Chondrocyte (in vitro differentiated cells): ENCODE data around the gene SF3A2. TPM values are rescaled to one million over a fixed set of nuclear protein-coding genes. Genes with fewer than 3 reads are reported as not detected.

ENCODE experiments used
- DNase-seq: peaks from one replicate; pipeline ENCODE4 v3.0.0; 2021; ENCODE audit warnings: mixed read lengths, low spot score
- H3K27ac Mint-ChIP-seq: one replicate; pipeline ENCODE4 v1.8.0; 2021; ENCODE audit warnings: mild to moderate bottlenecking, moderate library complexity, mixed read lengths; ENCODE audit not compliant: unreplicated experiment
- H3K27me3 Mint-ChIP-seq: 2 replicates; pipeline ENCODE4 v1.8.0; 2021; ENCODE audit warnings: low read depth, mixed read lengths
- H3K36me3 Mint-ChIP-seq: 2 replicates; pipeline ENCODE4 v1.8.0; 2021; ENCODE audit warnings: low read depth, mixed read lengths
- H3K4me1 Mint-ChIP-seq: 2 replicates; pipeline ENCODE4 v1.8.0; 2021; ENCODE audit warnings: low read depth, mild to moderate bottlenecking, mixed read lengths
- H3K4me3 Mint-ChIP-seq: one replicate; pipeline ENCODE4 v1.8.0; 2021; ENCODE audit warnings: mild to moderate bottlenecking, moderate library complexity, mixed read lengths; ENCODE audit not compliant: unreplicated experiment
- H3K9me3 Mint-ChIP-seq: 2 replicates; pipeline ENCODE4 v1.8.0; 2021; ENCODE audit warnings: low read depth, mixed read lengths
- total RNA-seq: library from RNA; stranded (reverse); gene quantifications from 3 replicates; pipeline ENCODE4 v1.2.1, GENCODE V29; 2021
- TF ChIP-seq, protein P1 (sequence below): fragments of 200-600 bp; sonication (generic); IDR thresholded peaks from 2 replicates; pipeline ENCODE4 v1.5.0; 2021; ENCODE audit warnings: antibody characterized with exemption, mild to moderate bottlenecking, moderate library complexity

SF3A2 gene
- total RNA-seq, 1 donor from 2014 or later, result 71.2 TPM

DNA sequence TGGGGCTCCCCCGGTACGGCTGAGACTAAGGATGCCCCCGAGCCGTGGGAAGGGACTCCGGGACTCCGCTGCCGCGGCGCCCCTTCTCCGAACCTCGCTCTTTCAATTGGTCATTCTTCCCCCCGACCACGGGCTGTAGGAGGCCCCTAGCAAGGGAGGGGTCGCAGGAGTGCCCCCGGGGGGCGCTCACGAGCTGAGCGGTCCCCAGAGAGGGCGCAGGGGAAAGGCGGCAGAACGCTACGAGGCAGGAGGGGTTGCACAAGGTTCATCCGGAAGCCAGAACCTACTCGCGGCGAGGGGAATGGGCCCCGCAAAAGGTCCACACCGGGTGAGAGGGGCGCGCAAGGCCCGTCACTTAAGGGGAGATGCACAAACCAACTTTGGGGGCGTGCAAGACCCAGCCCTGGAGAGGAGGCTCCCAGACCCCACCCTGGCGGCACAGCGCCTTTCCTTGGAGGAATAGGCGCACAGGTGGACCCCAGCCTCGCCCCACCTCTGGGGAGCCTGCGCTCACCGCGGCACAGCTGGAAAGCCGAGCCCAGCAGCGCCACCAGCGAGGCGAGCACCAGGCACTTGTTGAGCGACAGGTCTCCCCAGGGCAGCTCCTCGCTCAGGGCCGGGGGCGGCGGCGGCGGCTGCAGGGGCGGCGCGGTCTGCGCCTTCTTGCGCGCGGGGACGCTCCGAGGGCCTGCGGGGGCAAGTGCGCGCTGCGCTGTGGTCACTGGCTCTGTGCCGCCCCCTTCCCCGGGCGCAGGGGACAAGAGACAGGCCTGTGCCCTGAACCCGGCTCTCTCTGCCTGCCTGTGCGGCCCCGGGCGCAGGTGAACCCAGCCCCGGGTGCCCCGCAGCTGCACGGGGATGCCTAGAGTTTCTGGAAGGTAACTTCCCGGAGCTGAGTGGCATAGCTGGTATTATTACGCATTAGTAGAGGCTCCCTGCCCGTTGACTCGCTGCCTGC, 16.8 kb downstream of the SF3A2 start:
- H3K4me1 Mint-ChIP-seq, result peaks cover 3% of the 10 kb centered on the region
- TF ChIP-seq, protein P1, sequence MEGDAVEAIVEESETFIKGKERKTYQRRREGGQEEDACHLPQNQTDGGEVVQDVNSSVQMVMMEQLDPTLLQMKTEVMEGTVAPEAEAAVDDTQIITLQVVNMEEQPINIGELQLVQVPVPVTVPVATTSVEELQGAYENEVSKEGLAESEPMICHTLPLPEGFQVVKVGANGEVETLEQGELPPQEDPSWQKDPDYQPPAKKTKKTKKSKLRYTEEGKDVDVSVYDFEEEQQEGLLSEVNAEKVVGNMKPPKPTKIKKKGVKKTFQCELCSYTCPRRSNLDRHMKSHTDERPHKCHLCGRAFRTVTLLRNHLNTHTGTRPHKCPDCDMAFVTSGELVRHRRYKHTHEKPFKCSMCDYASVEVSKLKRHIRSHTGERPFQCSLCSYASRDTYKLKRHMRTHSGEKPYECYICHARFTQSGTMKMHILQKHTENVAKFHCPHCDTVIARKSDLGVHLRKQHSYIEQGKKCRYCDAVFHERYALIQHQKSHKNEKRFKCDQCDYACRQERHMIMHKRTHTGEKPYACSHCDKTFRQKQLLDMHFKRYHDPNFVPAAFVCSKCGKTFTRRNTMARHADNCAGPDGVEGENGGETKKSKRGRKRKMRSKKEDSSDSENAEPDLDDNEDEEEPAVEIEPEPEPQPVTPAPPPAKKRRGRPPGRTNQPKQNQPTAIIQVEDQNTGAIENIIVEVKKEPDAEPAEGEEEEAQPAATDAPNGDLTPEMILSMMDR, result peak; percentile 39
- H3K36me3 Mint-ChIP-seq, result no peaks in the 10 kb centered on the region
- no peaks in the 10 kb centered on the region for H3K9me3 Mint-ChIP-seq
- H3K27me3 Mint-ChIP-seq, result no peaks in the 10 kb centered on the region
- H3K4me3 Mint-ChIP-seq, result no peak overlapping the region
- DNase-seq, result no peak
- no peak overlapping the region for H3K27ac Mint-ChIP-seq

DNA sequence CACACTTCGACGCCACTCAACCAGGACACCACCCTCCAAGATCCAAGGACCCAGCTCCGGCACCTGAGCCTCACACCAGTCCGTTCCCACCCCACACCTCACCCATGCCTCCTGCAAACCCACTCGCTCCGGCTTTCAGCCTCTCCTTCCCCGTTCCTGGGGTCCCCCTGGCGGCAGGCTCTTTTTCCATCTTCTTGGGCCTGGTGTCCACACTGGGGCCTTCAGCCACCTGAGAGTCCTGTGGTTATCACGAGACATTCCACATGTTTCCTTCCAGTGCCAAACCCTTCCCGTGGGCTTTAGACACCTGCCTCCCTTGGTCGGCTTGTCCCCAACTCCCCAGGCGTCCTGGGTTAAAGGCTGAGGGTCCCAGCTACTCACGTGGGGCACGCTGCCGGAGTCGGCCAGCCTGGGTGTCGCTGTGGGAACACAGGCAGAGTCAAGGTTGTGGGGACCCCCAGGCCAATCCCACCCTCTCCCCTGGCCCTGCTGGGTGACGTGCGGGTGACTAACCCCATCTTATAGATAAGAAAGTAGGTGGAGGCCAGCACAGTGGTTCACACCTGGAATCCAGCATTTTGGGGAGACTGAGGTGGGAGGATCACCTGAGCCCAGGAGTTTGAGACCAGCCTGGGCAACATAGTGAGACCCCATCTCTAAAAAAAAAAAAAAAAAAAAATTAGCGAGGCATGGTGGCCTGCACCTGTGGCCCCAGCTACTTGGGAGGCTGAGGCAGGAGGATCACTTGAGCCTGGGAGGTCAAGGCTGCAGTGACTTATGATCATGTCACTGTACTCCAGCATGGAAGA, 17.6 kb downstream of the SF3A2 start:
- no peak overlapping the region for H3K4me3 Mint-ChIP-seq
- H3K9me3 Mint-ChIP-seq, result no peaks in the 10 kb centered on the region
- H3K4me1 Mint-ChIP-seq, result peaks cover 3% of the 10 kb centered on the region
- TF ChIP-seq, protein P1, result peak; percentile 74
- no peaks in the 10 kb centered on the region for H3K36me3 Mint-ChIP-seq
- no peak overlapping the region for H3K27ac Mint-ChIP-seq
- no peak for DNase-seq
- no peaks in the 10 kb centered on the region for H3K27me3 Mint-ChIP-seq

DNA sequence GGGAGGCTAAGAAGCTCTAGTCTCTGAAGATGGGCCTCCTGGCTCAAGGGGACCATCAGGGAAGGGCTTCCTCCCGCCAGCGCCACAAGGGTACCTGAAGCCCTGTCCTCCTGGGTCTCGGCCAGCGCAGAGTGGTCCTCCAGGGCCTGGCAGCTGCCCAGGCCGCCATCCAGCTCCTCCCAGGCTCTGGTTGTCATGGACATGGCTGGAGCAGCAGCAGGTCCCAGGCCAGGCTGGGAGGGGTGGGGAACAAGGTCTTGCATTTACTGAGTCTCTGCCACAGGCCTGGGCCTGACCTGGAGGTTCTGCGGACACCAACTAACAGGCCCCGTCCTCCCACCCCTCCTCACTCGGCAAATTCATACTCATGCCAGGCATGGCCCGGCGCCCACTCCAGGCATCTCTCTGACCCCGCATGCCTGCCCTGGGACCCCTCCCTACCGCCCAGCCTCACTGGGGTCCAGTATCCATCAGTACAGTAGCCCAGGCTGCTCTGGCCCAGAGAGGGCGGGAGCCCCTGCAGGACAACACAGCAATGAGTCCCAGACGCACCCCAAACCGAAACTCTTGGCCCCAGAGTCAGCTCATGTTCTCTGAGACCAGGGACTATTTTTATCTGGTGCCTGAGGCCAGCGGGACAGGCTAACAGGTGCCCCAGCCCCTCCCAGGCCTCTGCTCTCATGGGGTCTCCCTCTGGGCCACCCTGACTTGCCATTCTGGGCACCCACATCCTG, 18.7 kb downstream of the SF3A2 start:
- H3K4me1 Mint-ChIP-seq, result peaks cover 6% of the 10 kb centered on the region
- TF ChIP-seq, protein P1, result no peak
- H3K27me3 Mint-ChIP-seq, result no peaks in the 10 kb centered on the region
- no peak for DNase-seq
- no peak overlapping the region for H3K27ac Mint-ChIP-seq
- H3K36me3 Mint-ChIP-seq, result no peaks in the 10 kb centered on the region
- H3K9me3 Mint-ChIP-seq, result no peaks in the 10 kb centered on the region
- H3K4me3 Mint-ChIP-seq, result no peak overlapping the region

DNA sequence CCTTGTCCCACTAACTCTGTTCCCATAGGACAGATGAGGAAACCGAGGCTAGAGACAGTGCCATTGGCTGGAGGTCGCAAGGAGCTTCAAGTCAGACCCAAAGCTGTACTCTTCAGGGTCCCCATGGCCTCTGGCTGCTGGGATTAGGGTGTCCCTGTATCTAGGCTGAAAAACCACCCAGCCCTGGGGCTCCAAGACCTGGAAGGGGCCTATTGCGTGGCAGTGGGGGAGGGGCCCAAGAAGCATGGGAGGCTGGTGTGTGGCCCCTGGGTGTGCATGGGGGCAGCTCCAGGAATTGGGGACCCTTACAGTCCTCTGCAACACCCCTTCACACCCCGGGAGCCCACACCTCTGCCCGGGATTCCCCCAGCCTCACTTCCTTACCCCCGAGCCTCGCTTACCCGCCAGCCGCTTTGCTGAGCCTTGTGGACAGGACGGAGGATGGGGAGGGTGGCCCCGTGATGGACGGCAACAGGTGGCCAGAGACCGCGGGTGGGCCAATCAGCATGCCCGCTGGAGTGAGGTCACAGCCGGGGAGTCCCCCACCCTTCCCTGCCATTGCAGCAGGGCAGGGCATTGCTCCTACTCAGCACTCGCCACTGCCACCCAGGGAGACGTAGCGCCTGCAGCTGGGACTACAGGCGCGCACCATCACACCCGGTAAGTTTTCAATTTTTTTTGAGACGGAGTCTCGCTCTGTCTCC, 19.5 kb downstream of the SF3A2 start, which contains the start of gene JSRP1:
TSS of gene JSRP1 (minus strand) at position 436 of the 704 bp plus-strand sequence. CDS start 1,103 bp downstream, outside the sequence.
- TF ChIP-seq, protein P1, result no peak
- Mint-ChIP-seq H3K27ac (no peak within 1 kb of the TSS), H3K27me3 (no peaks in the 10 kb centered on the region), H3K4me1 (peaks cover 6% of the 10 kb centered on the region), H3K9me3 (no peaks in the 10 kb centered on the region), H3K4me3 (no peak within 1 kb of the TSS), H3K36me3 (no peaks in the 10 kb centered on the region)
- DNase-seq, result no peak
